Gastroesophageal sphincter (tissue), 3 donors: Measurements from ENCODE around the gene SP110.

Source experiments
- EP300 ChIP-seq: sonication (generic); formaldehyde crosslinking; IDR thresholded peaks from one replicate; pipeline ENCODE4 v1.6.1; 2017; ENCODE audit warnings: antibody characterized with exemption, mild to moderate bottlenecking
- POLR2A ChIP-seq, 2 donors: fragments of 450-650 bp; IDR thresholded peaks; one replicate each; pipeline ENCODE4 v1.6.1; 2017; ENCODE audit warnings: antibody characterized with exemption in 2 of 2, mild to moderate bottlenecking in 2 of 2, moderate library complexity in 1 of 2
- POLR2AphosphoS5 ChIP-seq: sonication (generic); formaldehyde crosslinking; IDR thresholded peaks from one replicate; pipeline ENCODE4 v1.6.1; 2017; ENCODE audit warnings: antibody characterized with exemption
- TF ChIP-seq, protein P1 (sequence below), 4 experiments: fragments of 200-600 bp in 2 of 4; fragments of 450-650 bp in 2 of 4; sonication (generic) in 1 of 4; IDR thresholded peaks; one replicate each; pipeline ENCODE4 v1.5.1; 2017 to 2019; ENCODE audit warnings: antibody characterized with exemption in 4 of 4, mild to moderate bottlenecking in 2 of 4, moderate library complexity in 2 of 4

DNA sequence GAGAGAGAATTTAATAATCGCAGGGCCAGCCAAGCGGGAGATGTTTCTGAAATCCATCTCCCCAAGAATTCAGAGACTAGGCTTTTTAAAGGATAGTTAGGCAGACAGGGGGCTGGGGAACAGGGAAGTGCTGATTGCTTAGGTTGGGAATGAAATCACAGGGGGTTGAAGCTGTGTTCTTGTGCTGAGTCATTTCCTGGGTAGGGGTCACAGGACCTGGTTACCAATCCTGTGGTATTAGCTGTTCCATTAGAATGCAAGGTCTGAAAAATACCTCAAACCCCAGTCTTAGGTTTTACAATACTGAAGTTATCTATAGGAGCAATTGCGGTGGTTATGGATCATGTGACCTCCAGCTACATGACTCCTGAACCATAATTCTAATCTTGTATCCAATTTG, 10.3 kb upstream of the SP110 start:
- no peak for TF ChIP-seq POLR2AphosphoS5
- TF ChIP-seq, protein P1, sequence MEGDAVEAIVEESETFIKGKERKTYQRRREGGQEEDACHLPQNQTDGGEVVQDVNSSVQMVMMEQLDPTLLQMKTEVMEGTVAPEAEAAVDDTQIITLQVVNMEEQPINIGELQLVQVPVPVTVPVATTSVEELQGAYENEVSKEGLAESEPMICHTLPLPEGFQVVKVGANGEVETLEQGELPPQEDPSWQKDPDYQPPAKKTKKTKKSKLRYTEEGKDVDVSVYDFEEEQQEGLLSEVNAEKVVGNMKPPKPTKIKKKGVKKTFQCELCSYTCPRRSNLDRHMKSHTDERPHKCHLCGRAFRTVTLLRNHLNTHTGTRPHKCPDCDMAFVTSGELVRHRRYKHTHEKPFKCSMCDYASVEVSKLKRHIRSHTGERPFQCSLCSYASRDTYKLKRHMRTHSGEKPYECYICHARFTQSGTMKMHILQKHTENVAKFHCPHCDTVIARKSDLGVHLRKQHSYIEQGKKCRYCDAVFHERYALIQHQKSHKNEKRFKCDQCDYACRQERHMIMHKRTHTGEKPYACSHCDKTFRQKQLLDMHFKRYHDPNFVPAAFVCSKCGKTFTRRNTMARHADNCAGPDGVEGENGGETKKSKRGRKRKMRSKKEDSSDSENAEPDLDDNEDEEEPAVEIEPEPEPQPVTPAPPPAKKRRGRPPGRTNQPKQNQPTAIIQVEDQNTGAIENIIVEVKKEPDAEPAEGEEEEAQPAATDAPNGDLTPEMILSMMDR (IDR thresholded peaks at IDR 0.05), result no peak
- TF ChIP-seq POLR2A (IDR thresholded peaks at IDR 0.05), result no peak
- no peak for TF ChIP-seq EP300
